CD1c-positive myeloid dendritic cell (primary cell): ENCODE measurements around the gene KCTD2.
A peak's percentile ranks its signal among the peaks of the same experiment; 100 is the strongest.
"Not testable (repeated sequence)": the region's sequence is repeated elsewhere in the genome, so short reads cannot be mapped to it uniquely, and the experiment has no call there.

Experiments
- DNase-seq: peaks from one replicate; pipeline ENCODE4 v3.0.0-alpha.2; 2016; ENCODE audit errors: extremely low spot score

The KCTD2 gene

DNA sequence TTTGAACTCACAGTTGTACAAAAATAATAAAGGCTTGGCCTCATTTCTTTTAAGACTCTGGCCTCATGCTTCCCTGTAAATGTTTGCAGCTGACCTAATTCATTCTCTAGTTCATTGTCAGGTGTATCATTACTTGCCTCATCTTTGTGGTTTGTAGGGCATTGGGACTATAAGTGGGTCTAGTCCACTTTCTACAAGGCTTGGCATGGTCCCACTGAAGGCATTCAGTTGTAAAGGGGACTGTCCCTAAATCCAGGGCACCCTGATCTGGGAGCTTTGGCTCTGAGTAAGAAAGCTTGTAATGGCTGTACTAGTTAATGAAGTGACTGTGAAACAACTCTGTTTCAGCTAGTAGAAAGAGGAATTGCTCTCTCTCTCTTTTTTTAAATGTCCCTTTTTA is 2.7 kb downstream of the KCTD2 start:
- no peak for DNase-seq

DNA sequence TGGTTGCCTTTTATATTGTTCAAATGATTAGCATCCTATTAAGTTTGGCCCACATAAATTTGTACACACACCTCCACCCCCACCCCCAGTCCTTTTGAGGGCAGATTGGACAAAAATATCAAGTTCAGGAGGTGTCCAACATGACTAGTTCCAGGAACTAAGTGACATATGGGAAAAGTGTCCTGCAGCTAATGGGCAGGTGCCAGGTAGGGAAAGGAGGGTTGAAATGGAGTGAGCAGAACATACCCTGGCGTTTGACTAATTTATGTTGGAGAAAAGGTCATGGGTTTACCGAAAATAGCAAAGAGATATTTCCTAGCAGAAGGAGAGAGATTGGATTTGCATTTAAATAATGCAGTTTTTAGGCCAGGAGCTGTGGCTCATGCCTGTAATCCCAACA is 4.9 kb downstream of the KCTD2 start:
- DNase-seq: no peak

DNA sequence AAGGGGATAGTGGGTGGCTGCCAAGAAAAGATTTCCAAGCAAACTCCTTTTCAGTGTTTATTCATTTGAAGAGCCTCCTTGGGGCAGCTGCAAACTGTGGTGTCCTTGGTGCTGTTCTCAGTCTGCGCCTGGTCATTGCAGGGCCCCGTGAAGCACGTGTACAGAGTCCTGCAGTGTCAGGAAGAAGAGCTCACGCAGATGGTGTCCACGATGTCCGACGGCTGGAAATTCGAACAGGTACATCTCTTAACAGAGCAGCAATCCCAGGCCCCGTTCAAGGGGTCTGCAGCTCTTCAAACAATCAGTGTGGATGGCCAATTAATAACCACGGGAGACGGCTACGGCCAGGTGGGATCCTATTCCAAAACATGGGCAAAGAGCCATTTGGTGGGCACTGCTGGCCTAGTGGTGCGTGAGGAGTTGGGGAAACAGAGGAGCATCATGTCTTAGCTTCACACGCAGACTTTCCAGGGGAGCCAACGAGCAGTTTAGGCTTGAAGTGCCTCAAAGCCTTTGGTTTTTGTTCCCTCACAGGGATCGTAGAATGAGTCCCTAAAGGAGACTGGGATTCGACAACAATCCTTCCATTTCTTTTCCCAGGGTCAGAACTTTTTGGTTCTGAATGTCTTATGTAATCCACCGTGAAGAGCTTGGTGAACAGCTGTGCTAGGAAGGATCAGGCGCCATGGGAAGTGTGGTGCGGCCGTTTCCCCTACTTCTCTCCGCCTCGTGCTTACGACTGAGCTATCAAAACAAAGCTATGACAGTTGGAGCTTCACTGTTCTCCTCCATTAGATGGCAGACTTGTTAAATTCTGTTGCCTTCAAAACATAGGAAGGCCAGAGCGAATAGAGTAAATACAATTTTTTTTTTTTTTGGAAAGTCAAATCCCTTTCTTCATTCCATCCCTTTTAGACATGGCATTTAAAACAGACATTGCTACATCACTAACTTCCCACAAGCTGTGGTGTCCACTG is 12.6 kb downstream of the KCTD2 start:
- peak; percentile 41 for DNase-seq

DNA sequence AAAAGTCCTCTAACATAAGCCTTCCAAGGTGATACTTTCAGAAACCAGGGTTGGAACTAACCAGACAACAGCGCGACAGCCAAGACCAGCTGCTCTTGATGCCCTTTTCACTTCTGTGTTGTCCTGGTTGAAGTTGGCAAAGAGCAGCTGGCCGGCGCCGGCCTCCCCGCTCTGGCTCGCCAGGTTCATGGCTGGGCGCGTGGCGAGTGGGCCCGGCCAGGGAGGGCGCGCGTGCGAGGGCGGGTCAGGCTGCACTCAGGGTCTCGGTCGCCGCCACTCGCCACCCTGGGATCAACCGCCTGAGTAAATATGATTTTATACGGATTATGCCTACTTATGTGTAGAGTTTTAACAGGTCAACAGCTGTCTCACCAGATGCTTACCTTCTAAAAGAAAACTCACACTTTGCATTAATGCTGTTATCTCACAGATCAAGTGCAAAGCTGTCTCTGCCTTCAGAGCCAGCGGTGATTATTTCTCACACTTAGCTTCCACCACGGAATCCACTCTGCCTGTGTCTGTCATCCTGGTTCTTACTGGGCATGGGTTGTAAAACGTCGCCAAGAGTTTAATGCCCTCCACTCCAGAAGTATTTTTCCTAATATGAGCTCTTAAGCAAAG is 13.5 kb downstream of the KCTD2 start:
- no peak for DNase-seq

DNA sequence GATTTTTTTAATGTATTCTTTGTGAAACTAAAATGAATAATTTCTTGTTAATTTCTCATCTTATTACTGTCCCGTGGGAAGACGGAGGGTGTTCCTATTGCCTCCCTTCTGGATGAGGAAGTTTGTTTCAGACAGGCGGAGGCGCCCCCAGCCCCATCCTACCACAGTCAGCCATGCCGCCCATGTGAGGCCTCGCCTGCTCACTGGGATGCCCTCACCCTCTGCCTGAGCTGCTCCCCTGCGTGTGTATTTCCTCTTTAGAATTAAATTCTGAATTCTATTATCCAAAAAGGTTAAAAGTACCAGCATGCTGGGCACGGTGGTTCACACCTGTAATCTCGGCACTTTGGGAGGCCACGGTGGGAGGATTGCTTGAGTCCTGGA is 14.0 kb downstream of the KCTD2 start:
- DNase-seq: no peak

DNA sequence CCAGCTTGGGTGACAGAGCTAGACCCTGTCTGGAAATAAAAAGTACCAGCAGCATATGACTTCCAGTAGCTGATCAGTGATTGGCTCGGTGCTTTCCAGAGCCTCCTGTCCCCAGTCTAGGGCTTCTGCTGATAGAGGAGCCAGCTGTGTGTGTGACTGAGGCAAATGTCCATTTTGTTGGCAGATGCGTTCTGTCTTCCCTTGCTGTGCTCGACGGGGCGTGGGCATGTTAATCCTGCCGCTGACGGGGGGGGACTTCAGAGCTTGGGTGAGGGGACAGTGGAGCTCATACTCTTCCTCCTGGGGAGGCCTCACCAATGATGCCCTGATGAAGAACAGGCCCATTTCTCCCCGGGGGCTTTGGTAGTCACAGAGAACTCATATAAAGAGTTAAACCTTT is 14.6 kb downstream of the KCTD2 start:
- no peak for DNase-seq

DNA sequence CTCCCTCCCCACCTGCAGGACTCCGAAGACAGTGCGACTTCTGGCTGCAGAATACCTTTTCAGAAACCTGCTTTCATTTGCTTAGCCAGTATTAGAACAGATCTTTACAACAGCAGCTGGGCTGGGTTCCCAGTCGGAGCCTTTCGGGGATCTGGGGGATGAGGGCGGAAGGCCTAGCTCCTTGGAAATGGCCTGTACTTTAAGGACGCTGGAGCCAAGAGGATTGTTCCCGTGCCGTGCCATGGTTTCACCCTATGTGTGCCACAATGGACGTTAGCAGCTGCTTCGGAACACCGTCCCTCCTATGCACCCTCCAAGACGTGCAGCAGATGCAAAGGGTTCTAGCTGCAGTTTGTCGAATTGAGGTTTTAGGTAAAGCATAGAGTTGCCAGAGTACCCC is 16.2 kb downstream of the KCTD2 start:
- no peak for DNase-seq

DNA sequence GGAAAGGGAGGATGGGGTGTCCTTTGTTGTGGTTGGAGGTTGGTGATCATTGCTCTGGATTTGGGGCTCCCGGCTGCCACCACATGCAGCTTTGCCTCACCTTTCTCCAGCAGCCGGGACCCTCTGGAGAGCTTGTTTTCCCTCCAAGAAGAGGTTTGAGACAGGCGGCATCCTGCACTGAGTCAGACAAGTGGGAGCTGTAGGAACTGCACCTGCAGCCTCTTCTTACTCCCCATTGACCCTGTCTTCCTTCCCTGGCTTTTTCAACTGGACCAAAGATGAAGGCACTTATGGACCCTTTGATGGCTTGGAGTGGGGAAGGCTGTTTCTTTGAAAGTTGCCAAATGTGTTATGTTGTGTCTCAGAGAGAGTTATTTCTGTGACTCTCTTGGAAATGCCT is 16.6 kb downstream of the KCTD2 start:
- no peak for DNase-seq

DNA sequence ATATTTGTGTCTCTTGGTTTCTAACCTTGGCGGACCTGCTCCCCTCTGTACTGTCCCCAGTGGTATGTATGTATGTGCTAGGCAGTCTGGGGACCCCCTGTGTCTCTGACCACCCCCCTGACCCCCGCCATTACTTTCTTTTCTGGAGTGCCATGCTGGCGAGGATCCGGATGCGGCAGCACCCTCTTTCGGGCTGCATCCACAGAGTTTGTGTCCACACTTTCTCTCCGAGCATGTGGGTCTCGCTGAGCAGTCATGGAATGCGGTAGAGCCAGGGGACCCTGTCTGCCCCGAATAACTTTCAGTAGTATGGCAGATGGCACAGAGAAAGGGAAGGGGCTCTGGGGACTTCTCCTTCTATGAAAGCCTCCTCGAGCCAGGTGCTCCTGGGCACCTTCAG is 17.0 kb downstream of the KCTD2 start:
- no peak for DNase-seq

DNA sequence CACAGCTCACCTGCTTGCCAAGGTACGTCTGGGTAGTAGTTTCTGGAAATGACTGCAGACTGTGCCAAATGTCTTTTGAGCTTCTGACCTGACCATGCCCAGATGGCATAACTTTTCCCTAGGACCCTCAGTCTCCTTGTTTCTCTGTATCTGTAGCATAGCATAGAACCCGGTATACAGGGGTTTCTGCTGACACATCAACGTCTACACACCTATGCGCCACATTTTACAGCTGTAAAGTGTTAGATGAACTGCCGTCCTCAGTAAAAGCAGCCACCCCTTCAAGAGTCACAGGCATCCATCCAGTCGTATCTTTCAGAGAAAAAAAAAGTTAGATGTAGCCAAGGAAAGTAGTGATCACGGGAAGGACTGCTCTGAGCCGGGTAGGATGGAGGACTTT is 17.4 kb downstream of the KCTD2 start:
- no peak for DNase-seq

DNA sequence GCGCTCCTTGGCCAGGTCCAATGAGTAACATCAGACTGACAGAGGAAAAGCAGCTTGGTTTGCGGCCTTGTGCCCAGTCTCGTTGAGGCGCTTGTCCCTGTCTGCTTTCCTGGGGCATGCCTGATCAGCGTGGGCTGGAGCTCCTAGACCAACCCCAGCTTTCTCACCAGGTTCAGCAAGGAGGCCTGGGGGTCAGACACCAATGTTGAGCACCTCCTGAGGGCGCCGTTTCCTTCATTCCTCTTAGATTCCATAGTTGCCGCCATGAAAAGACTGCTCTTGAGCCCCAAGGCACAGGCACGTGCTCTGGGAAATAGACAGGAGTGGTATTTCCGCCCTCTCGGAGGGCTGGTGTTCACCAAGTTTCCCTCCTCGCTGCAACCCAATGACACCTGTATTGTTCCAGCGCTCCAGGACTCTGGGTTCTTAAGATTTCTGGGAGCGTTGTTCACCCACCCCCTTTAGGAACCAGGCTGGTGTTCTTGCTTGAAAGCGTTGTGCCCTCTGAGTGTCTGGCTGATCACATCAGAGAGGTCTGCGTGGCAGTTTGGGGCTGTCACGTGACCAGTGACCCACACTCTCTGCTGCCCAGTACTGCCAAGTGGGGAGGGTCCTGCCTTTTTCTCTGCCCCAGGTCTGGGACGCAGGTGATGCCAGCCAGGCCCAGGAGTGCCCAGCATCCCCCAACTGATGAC is 18.0 kb downstream of the KCTD2 start:
- DNase-seq: no peak

DNA sequence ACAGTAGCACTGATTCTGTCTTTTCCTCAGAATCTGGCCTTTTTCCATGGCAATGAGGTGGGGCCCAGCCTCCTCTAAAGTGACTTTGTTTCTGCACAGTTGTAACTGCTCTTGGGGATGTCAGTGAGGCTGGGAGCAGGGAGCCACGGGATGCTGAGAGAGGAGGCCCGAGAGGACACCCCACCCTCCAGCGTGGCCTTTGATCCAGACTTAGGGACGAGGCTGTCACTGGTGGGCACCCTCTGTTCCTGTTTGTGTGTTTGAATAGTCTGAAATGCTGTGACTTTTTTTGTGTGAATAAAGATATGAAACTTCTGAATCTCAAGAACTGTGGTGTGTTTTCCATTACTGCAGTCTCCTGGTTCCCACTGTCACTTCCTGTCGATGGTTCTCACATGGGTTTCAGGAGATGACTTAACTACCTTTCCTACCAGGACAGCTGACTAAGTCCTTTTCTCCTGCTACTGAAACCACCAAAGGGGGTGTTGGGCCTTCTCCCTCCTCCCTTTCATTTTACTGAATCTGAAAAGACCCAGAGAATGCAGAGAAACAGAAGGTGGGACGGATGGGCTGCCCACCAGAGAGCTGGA is 18.6 kb downstream of the KCTD2 start:
- peak; percentile 52 for DNase-seq

DNA sequence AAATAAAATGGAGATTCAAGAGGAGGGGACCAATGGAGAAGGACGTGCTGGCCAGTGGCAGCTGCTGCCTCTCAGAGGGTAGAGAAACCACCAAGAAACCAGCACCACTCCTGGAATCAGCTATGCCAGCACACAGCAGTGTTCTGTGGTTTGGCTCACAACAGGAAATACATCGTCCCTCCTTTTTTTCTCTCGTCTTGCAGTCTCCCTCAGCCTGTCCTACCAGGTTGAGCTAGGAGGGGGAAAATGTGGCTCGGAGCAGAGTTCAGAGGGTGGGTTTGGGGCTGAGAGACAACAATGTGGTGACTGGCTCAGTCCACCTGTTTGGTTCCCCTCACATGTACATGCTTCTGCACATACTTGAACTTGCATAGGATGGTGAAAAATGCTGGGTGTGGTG is 20.8 kb downstream of the KCTD2 start:
- DNase-seq: no peak

DNA sequence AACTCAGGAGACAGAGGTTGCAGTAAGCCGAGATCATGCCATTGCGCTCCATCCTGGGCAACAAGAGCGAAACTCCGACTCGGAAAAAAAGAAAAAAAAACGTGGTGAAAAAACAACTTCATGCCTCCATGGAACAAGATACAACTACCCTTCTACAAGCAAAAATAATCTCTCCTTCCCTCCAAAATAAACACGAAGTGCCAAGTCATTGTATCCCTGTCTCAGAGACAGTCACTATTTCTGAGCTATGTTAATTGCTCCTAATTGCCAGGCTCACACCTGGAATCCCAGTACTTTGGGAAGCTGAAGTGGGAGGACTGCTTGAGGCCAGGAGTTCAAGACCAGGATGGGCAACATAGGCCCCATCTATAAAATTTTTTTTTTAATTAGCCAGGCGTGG is 21.7 kb downstream of the KCTD2 start:
- DNase-seq: no peak

DNA sequence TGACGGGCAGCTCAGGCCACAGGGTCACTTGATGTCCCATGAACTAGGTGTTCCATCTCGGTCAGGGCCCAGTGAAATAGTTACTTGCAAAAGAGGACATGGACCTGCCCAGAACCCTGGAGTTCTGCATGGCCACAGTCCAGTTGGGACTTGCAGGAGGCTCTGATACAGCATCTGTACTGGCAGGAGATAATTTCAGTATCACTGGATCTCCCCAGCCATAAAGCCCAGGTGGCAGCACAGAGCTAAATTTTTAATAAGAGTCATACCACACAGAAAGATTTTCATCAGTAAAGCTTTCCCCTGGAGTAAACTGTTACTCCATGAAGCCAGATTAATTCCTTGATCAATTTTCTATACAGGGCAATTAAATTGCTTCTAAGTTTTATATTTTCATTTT is 22.8 kb downstream of the KCTD2 start:
- peak; percentile 25 for DNase-seq

DNA sequence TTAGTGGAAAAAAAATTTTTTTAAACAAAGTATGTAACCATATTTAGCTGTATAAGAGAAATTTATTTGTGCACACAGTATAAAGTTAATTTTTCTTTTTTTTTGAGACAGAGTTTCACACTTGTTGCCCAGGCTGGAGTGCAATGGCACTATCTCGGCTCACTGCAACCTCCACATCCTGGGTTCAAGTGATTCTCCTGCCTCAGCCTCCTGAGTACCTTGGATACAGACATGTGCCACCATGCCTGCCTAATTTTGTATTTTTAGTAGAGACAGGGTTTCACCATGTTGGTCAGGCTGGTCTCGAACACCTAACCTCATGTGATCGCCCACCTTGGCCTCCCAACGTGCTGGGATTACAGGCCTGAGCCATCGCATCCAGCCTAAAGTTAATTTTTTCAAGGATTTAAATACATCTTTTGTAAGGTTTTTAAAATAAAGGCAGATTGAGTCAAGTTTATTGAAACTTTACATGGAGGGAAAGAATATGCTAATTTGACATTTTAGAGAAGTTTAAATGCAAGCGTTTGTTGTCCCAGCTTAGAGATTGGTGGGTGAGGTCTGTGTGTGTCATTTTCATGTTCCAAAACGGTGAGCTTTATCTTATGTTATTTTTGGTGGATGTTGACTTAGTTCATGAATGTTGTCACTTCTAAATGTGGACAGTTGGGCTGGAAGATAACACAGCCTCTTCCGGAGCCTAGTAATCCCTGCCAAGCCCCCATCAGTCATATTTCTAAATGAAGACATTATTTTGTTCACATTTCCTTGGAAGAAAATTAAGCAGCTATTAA is 24.6 kb downstream of the KCTD2 start:
- not testable (repeated sequence) for DNase-seq

DNA sequence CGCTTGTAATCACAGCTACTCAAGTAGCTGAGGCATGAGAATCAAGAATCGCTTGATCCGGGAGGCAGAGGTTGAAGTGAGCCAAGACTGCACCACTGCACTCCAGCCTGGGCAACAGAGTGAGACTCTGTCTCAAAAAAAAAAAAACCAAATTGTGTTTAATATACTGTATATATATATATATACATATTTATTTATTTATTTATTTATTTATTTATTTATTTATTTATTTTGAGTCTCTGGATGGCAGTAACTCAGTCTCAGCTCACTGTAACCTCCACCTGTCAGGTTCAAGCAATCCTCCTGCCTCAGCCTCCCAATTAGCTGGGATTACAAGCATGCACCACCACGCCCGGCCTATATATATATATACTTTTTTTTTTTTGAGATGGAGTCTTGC is 25.9 kb downstream of the KCTD2 start:
- not testable (repeated sequence) for DNase-seq

DNA sequence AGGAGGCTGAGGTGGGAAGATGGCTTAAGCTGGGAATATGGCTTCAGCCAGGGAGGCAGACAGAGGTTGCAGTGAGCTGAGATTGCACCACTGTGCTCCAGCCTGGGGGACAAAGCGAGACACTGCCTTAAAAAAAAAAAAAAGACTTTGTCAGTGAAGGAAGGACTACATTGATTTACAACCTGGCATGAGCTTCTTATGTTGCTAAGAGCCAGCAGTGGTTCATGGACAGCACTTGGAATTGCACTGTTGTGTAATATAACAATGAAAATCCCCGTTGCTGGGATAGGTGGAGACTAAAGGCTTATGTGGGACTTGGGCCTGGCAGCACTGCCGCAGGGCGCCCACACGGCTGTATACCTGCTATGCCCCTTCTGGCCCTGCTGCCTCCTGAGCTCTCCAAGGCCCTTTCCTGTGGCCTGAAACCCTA is 26.6 kb downstream of the KCTD2 start:
- no peak for DNase-seq

DNA sequence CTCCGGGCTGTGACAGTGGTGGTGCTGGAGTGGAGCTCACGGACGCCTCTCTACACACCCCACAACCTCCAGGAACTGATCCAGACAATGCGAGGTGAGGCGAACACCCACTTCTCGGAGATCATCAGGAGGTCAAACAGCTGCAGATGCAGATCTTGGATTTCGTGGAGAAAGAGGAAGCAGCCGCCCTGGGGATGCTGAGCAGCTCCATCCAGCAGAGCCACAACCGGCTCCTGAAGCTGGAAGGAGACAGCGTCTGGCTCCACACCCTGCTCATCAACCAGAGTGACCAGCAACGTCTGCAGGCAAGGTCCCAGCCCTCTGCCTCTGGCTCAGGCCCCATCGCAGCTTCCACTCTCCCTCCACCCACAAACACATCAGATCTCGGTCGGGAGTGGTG is 27.5 kb downstream of the KCTD2 start:
- DNase-seq: peak; percentile 24

DNA sequence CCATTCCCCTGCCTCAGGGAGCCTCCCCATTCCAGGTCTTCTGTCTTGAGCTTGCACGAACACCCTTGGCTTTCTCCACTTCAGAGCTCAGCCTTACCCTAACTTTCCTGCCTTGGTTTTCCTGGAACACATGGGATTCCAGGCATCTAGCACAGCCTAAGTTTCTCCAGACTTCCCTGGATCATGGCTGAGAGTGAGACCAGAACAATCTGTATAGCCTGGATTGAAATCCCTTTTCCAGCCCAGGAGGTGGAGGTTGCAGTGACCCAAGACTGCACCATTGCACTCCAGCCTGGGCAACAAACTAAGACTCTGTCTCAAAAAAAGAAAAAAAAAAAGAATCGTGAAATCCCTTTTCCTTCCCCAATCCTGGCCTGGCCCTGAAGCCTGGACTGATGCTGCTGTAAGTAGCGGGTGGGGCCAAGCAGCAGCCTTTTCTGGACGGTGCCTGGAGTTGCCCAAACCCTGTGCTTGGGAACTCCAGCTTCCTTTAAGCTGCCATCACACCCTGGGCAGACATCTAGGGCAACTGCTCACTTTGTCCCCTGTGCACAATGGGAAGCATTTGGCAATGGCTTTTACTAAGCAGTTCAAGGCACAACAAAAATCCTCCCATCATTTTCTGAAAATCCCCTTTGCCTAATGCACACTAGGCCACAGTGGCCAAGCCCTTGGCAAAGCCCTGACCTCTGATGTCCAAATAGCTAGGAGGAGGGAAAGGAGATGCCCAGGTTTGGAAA is 28.7 kb downstream of the KCTD2 start:
- DNase-seq: peak; percentile 20

DNA sequence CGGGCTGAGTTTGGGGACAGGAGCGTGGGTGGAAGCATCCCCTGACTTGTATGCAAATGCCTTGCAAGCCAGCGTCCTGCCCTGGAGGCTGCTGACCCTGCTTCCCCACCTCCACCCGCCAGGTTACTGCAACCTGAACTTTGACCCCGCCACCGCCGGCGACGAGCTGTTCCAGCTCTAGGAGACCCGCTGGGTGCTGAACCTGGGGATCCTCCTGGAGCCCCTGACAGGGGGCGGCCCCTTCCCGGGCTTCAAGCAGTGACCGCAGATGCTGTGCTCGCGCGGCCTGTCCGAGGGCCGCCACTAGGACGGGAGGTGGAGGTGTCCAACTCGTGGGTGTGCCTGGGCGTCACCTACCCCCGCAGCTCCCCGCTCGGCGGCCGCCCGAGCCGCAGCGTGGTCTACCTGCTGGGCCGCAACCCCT is 30.1 kb downstream of the KCTD2 start:
- DNase-seq: no peak
